Measurements from ENCODE around the gene HS3ST2.

HS3ST2 gene

DNA sequence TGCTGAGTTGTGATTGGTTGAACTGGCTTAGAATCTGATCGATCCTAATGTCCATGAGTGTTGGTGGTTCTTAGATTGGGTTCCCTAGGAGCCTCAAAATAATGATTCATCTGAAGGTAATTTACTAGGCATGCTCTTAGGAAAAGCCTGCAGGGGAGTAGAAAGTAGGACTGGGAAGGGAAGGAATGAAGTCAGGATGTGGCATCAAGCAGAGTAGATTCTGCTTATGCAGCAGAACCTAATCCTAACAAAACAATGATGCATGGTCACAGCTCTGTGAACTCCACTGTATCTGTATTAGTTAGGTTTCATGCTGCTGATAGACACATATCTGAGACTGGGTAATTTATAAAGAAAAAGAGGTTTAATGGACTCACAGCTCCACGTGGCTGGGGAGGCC lies 132.5 kb downstream of the HS3ST2 start:
- H3K27me3 ChIP-seq (ENCODE audit: insufficient read depth, low read depth, severe bottlenecking) = no peaks in the 10 kb centered on the region
- no peaks in the 10 kb centered on the region for H3K9me3 ChIP-seq (ENCODE audit: severe bottlenecking)
- TF ChIP-seq, protein P1, sequence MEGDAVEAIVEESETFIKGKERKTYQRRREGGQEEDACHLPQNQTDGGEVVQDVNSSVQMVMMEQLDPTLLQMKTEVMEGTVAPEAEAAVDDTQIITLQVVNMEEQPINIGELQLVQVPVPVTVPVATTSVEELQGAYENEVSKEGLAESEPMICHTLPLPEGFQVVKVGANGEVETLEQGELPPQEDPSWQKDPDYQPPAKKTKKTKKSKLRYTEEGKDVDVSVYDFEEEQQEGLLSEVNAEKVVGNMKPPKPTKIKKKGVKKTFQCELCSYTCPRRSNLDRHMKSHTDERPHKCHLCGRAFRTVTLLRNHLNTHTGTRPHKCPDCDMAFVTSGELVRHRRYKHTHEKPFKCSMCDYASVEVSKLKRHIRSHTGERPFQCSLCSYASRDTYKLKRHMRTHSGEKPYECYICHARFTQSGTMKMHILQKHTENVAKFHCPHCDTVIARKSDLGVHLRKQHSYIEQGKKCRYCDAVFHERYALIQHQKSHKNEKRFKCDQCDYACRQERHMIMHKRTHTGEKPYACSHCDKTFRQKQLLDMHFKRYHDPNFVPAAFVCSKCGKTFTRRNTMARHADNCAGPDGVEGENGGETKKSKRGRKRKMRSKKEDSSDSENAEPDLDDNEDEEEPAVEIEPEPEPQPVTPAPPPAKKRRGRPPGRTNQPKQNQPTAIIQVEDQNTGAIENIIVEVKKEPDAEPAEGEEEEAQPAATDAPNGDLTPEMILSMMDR (IDR thresholded peaks at IDR 0.05; ENCODE audit: low read depth, low read length) = no peak
- H3K27ac ChIP-seq = no peak overlapping the region
- H3K4me3 ChIP-seq (ENCODE audit: low read depth, low read length) = no peak overlapping the region
- DNase-seq = no peak
- no peaks in the 10 kb centered on the region for H3K36me3 ChIP-seq

DNA sequence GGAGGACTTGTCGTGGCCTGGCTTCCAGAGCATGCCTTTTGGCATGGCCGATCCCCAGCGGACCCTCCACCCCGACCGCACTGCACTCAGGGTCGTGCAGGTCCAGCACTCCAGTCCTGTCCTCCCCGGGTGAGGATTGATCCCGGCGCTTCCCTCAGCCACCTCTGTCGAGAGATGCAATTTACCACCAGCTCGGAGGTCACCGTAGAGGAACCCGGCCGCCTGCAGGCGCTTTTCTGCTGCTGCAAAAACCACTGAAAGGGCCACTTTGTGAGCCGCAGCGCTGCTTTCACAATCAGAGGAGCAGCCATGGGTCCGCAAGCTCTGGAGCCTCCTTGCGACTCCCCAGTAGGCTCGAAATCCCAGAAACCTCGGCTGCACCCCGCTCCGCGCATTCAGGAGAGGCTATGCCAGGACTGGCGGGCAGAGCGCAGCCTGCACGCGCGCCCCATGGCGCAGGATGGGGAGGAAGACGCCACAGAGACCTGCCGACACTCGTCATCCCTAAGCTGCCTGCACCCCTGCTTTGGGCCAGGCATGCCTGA lies 134.2 kb downstream of the HS3ST2 start:
- H3K9me3 ChIP-seq (ENCODE audit: severe bottlenecking) = no peaks in the 10 kb centered on the region
- DNase-seq = no peak
- TF ChIP-seq, protein P1 (IDR thresholded peaks at IDR 0.05; ENCODE audit: low read depth, low read length) = no peak
- H3K27ac ChIP-seq = no peak overlapping the region
- no peaks in the 10 kb centered on the region for H3K36me3 ChIP-seq
- H3K27me3 ChIP-seq (ENCODE audit: insufficient read depth, low read depth, severe bottlenecking) = no peaks in the 10 kb centered on the region
- H3K4me3 ChIP-seq (ENCODE audit: low read depth, low read length) = no peak overlapping the region

DNA sequence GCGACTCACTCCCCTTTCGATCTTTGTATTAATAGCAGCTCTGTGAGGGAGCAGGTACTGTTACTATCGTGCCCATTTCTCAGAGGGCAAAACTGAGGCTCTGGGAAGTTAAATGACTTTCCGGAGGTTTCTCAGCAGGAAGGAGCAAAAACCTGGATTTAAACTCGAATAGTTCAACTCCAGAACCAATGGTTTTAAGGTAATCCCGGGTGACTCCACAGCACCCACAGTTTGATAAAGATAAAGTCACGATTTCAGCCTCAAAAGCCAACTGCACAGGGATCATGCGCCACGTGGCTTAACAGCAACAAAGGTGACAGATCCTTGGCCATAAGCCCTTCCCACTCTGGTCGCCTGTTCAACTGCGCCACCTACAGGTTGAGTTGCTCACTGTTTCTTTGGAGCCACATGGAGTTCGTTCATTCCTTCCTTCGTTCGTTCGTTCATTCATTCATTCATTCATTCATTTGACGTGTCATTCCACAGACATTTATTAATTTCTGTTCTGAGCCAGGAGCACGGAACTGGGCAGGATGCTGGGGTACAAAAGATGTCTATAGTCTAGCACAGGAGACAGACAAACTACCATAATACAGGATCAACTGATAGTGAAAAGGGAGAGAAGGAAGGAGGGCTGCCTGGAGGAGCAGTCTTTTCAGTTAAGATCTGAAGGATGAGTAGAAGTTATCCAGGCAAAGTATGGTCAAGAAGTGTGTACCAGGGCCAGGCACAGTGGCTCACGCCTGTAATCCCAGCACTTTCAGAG lies 134.8 kb downstream of the HS3ST2 start:
- DNase-seq = peak; percentile 87
- Histone ChIP-seq H3K27me3 (ENCODE audit: insufficient read depth, low read depth, severe bottlenecking) (no peaks in the 10 kb centered on the region), H3K4me3 (ENCODE audit: low read depth, low read length) (no peak overlapping the region)

GRCh38 chr16:22955461-22956070 lies 141.6 kb downstream of the HS3ST2 start:
- Histone ChIP-seq H3K4me3 (ENCODE audit: low read depth, low read length) (no peak overlapping the region), H3K27ac (no peak overlapping the region), H3K36me3 (no peaks in the 10 kb centered on the region), H3K9me3 (ENCODE audit: severe bottlenecking) (no peaks in the 10 kb centered on the region), H3K27me3 (ENCODE audit: insufficient read depth, low read depth, severe bottlenecking) (no peaks in the 10 kb centered on the region)
- DNase-seq = no peak
- TF ChIP-seq, protein P1 (IDR thresholded peaks at IDR 0.05; ENCODE audit: low read depth, low read length) = no peak

More for the DNA sequence above, 134.8 kb downstream of the HS3ST2 start:
- TF ChIP-seq, protein P1 (IDR thresholded peaks at IDR 0.05; ENCODE audit: low read depth, low read length) = peak; percentile 95
- Histone ChIP-seq H3K27ac (no peak overlapping the region), H3K9me3 (ENCODE audit: severe bottlenecking) (no peaks in the 10 kb centered on the region), H3K36me3 (no peaks in the 10 kb centered on the region)

GRCh38 chr16:22961206-22961605 lies 147.2 kb downstream of the HS3ST2 start:
- Histone ChIP-seq H3K27ac (no peak overlapping the region), H3K27me3 (ENCODE audit: insufficient read depth, low read depth, severe bottlenecking) (no peaks in the 10 kb centered on the region), H3K9me3 (ENCODE audit: severe bottlenecking) (no peaks in the 10 kb centered on the region), H3K36me3 (no peaks in the 10 kb centered on the region), H3K4me3 (ENCODE audit: low read depth, low read length) (no peak overlapping the region)
- TF ChIP-seq, protein P1 (IDR thresholded peaks at IDR 0.05; ENCODE audit: low read depth, low read length) = no peak
- DNase-seq = no peak

All from WERI-Rb-1 (cell line).